Effector CD4-positive, alpha-beta T cell (primary cell): ENCODE results near the gene POMC.
"Not testable (repeated sequence)": the region's sequence is repeated elsewhere in the genome, so short reads cannot be mapped to it uniquely, and the experiment has no call there.

ENCODE experiments used
- DNase-seq: peaks from one replicate; pipeline ENCODE4 v3.0.0-alpha.2; 2020

POMC gene

GRCh38 chr2:25176541-25177181 lies 8.3 kb upstream of the POMC start:
- no peak for DNase-seq

GRCh38 chr2:25176138-25176537 lies 7.8 kb upstream of the POMC start:
- DNase-seq, result no peak

GRCh38 chr2:25174192-25174861 lies 5.9 kb upstream of the POMC start:
- DNase-seq, result no peak

DNA sequence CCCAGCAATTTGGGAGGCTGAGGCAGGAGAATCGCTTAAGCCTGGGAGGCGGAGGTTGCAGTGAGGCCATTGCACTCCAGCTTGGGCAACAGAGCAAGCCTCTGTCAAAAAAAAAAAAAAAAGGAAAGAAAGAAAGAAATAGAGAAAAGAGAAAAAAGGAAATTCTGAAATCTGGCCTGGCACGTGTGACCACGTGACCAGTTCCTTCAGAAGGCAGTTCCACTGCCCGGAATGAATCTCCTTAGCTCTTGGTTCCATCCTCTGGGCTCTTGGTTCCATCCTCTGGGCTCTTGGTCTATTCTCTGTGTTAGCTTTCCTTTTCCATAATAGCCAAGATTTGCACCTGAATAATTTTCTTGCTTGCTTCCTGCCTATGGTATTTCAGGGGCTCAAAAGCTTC lies 5.3 kb upstream of the POMC start:
- no peak for DNase-seq

DNA sequence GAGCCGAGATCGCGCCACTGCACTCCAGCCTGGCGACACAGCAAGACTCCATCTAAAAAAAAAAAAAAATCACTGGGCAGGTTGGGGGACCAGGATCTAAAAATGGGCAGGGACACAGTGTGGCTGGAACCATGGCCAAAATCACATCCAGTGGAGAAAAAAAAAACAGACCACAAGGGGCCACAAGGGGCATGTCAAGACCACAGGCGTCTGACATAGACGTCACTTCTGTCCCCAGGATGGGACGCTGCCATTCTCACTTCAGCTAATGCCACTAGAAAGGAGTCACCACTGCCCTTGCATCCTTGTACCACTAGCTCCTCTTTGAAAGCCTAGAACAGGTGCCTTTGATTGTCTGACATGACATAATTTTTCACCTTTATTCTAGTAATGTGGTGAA lies 2.5 kb upstream of the POMC start:
- DNase-seq, result no peak

- no peak for DNase-seq
Measured at GRCh38 chr2:25169073-25169470, 692 bp upstream of the POMC start.

- DNase-seq, result peak; percentile 12
Measured at GRCh38 chr2:25165992-25166875, 2.1 kb downstream of the POMC start.

DNA sequence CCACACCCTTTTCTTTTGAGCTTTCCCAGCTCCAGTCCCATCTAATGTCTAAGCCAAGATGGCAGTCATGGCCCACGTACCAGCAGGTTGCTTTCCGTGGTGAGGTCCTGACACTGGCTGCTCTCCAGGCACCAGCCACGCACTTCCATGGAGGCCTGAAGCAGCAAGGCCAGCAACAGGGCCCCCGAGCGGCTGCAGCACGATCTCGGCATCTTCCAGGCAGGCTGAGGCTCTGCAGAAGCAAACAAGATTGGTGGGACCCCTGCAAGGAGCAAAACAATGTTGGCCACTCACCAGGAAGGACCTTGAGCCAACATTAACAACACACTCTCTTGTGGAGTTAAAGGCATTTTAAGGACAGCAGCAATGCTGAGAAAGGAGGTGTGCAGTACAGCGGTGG lies 3.8 kb downstream of the POMC start:
- DNase-seq, result no peak

DNA sequence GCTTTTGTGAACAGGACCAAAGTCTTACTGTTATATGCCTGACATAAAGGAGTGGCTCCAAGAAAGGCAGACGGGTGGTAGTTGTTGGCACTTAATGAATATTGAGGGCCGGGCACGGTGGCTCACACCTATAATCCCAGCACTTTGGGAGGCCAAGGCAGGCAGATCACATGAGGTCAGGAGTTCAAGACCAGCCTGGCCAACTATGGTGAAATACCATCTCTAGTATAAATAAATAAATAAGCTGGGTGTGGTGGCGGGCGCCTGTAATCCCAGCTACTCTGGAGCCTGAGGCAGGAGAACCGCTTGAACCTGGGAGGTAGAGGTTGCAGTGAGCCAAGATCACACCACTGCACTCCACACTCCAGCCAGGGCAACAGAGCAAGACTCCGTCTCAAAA lies 6.3 kb downstream of the POMC start:
- not testable (repeated sequence) for DNase-seq

GRCh38 chr2:25161055-25161781 lies 7.2 kb downstream of the POMC start:
- DNase-seq, result peak; percentile 68

DNA sequence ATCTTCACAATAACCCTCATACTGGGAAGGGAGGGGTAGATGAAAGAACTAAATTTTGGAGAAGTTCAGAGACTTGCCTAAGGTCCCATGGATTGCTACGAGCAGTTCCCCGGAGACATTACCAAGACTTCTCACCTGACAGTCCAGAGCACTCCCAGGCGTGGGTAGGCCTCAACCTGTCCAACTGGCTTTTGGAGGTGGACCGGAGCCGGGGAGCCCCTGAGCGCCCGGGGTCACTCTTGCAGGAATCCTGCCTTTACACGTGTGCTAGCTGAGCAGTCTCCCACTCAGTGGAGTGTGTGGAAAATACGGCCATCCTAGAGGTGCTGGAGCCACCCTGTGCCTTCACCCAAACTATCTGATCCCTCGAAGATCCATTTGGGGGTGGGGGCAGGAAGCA lies 8.0 kb downstream of the POMC start:
- DNase-seq, result no peak

DNA sequence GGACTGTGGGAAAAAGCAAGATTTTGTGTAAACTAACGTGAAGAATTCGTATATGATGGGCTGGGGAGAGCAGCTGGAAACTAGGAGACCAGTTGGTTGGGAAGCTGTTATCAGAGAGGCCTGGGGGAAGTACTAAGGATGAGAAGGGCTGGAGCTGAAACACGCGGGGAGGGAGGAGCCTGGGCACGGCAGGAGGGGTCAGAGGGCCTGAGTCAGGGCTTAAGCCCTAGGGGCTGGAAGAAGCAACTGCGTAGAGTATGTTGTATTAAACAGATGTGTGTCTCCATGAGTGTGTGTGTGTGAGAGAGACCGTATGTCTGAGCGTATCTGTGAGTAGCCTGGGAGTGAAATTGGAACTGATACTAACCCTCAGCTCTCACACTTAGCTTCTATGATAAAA lies 8.4 kb downstream of the POMC start:
- no peak for DNase-seq

GRCh38 chr2:25158096-25158852 lies 10.1 kb downstream of the POMC start:
- no peak for DNase-seq

DNA sequence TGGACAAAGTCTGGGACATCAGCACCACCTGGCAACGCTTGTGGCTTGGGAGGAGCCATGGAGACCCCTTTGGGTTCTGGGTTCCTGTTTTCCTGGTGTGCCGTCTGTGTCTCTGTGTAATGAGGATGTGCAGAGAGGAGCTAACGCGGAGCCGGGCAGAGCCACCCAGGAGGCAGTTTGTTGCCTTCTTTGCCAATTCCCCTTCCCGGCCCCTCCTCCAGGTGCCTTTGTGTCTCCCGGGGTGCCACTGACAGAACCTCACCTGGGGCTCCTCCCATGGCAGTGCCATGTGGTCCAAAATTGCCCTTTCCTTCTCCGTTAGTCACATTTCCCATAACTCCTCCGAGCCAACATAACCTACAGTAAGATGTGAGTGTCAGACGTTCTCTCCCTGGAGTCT lies 13.0 kb downstream of the POMC start:
- DNase-seq, result no peak

DNA sequence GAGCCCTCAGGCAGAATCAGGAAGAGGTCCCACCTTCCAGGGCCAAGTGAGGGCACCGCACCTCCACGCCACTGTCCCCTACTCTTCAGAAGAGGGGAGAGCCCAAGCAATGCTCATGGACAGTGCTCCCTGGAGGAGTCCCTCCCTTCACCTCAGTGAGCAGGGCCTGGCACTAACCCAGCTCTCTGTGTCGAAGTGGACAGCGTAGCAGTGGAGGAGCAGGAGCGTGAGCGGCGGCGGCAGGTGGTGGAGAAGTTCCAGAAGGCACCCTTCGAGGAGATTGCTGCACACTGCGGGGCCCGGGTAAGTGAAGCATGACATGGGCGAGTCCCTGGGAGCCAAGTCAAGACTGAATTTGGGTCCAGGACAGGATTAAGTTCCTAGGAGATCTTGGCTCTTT lies 16.7 kb downstream of the POMC start:
- DNase-seq, result no peak

- DNase-seq, result not testable (repeated sequence)
Measured at GRCh38 chr2:25150993-25151392, 17.4 kb downstream of the POMC start.

DNA sequence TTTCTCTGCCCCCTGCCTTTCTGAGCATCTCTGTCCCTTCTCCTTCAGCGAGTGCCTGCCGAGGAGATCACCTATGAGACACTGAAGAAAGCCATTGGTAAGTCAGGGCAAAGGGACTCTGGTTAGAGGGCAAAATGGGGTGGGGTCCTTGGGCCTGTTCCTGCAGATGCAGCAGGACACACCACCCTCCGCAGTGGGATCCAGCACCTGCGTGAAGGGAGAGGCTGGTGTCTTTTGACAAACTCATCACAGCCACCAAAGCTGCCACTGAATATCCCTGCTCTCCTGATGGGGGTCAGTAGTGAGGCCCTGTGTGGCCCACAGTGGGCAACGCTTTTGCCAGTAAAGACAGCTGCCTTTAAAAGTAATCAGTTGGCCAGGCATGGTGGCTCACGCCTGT lies 18.7 kb downstream of the POMC start:
- no peak for DNase-seq

- no peak for DNase-seq
Measured at GRCh38 chr2:25146896-25147295, 21.5 kb downstream of the POMC start.

DNA sequence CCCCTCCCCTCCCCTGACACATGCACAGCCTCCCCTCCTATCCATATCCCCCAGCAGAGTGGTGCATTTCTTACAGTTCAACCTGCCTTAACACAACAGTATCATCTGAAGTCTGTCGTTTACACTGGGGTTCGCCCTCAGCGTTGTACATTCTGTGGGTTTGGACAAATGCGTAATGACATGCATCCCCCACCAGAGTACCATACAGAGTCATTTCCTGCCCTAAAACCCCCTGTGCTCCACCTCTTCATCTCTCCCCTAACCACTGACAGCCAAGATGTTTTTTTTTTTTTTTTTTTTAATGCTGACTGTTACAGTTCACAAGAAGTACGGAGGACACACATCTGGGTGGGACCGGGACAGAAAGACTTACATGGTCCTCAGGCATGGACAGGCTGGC lies 22.6 kb downstream of the POMC start:
- DNase-seq, result no peak

GRCh38 chr2:25141120-25141519 lies 27.3 kb downstream of the POMC start:
- DNase-seq, result no peak

GRCh38 chr2:25140535-25140934 lies 27.8 kb downstream of the POMC start:
- DNase-seq, result not testable (repeated sequence)

DNA sequence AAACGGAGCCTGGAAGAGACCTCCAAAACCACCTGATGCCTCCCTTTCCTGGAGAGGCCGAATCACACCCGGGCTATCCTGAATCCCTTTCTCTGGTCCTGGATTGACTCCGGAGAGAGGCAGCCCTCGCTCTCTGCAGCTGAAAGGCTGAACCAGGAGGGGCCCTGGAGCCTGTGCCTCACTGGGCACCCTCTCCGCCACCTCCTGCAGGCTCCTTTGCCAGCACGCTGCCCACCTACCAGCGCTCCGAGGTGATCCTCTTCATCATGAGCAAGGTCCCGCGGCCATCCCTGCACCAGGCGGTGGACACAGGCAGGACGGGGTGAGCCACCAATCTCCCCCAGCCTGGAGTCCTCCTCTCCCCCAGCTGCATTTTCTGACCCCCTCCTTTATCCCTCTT lies 35.7 kb downstream of the POMC start:
- DNase-seq, result no peak

- no peak for DNase-seq
Measured at GRCh38 chr2:25132299-25132635, 36.1 kb downstream of the POMC start.
